ENCODE measurements around the gene RTL1.
A peak's percentile ranks its signal among the peaks of the same experiment; 100 is the strongest.

RTL1 gene

DNA sequence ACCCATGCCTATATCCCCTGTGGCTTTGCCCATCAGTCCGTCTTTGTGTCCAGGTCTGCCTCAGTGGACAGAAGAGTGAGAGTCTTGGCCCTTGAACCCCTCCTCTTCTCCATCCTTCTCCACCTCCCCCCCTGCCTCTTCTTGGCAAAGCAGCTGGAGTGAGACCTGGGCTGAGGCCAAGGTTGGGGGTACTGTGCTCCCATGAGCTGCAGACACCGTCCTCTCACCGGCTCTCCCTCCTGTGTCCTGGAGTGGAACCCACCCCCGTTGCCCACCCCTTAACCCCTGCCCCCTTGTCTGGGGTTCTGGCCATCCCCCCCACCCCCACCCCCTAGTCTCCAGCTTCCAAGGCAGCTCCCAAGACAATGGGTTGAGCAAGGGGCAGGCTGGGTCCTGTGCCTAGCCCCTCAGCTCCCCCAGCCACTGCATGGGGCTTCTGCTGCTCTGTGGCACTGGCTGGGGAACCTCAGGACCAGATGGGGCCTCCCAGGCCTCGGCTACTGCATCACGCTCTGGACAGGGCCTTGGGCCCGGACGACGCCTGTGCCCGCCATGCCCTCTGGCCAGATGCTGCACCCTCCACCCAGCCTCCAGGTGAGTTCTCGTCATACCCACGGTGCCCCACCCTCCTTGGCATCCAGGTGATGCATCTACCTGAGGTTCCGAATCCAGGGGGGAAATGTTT is 35.7 kb downstream of the RTL1 start:
- CTCF ChIA-PET, result interaction anchor here (0.6 kb wide), 2 partner anchors 17 to 354 kb away, joined by 3 to 6 read pairs; no protein-coding TSS in a partner anchor

DNA sequence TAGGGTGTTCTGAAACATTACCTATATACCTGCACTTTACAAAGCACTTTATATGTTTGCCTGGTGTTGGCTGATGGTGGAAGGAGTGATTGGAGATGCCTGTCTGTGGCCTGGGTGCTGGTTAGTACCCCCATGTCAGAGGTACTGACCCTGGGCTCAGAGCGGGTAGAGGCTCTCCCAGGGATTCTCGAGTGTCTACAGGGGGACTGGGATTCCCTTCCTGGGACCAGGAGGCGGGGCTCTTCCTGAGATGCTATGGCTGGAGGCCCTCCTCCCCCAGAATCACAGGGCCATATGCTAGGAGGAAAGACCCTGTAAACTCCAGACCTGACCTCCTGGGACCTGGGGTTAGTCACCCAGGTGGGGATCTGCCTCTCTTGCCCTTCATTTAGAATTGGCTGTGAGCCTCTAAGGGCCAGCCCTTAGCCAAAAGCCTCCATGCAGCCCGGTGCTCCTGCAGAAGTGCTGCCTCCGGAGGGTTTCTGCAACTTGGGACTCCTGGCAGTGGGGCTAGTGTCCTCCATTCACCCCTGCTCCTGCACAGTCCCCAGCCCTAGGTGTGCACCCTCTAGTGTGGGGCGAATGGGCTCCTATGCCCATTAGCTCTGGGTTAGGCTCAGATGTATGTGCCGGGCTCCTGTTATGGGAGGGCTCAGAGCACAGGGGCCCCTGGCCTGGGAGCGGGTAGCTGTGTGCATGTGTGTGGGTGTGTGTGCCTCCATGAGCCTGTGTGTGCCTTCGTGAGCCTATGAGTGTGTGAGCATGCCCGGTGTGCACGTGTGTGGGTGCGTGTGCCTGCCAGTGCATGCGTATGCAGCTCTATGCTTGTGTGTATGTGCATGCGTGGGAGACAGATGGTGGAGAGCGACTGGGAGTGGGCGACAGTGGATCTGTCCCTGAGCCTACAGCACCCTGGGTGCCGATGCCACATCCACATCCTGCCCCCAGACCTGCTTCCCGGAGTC is 36.6 kb downstream of the RTL1 start:
- no peak overlapping the region for H3K27ac ChIP-seq
- POLR2A ChIA-PET (ENCODE audit: low non-redundant PET), result no interaction called here
- TF ChIP-seq, protein P1, sequence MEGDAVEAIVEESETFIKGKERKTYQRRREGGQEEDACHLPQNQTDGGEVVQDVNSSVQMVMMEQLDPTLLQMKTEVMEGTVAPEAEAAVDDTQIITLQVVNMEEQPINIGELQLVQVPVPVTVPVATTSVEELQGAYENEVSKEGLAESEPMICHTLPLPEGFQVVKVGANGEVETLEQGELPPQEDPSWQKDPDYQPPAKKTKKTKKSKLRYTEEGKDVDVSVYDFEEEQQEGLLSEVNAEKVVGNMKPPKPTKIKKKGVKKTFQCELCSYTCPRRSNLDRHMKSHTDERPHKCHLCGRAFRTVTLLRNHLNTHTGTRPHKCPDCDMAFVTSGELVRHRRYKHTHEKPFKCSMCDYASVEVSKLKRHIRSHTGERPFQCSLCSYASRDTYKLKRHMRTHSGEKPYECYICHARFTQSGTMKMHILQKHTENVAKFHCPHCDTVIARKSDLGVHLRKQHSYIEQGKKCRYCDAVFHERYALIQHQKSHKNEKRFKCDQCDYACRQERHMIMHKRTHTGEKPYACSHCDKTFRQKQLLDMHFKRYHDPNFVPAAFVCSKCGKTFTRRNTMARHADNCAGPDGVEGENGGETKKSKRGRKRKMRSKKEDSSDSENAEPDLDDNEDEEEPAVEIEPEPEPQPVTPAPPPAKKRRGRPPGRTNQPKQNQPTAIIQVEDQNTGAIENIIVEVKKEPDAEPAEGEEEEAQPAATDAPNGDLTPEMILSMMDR (conservative IDR thresholded peaks at IDR 0.05; ENCODE audit: low read depth), result no peak
- DNase-seq (ENCODE audit: low spot score), result no peak
- CTCF ChIA-PET, result interaction anchor here (0.6 kb wide), 1 partner anchor 90 kb away, joined by 3 read pairs; no protein-coding TSS in a partner anchor

More for the DNA sequence above, 35.7 kb downstream of the RTL1 start:
- no peak overlapping the region for H3K27ac ChIP-seq
- no peak for DNase-seq (ENCODE audit: low spot score)
- TF ChIP-seq, protein P1 (conservative IDR thresholded peaks at IDR 0.05; ENCODE audit: low read depth), result no peak
- POLR2A ChIA-PET (ENCODE audit: low non-redundant PET), result no interaction called here

DNA sequence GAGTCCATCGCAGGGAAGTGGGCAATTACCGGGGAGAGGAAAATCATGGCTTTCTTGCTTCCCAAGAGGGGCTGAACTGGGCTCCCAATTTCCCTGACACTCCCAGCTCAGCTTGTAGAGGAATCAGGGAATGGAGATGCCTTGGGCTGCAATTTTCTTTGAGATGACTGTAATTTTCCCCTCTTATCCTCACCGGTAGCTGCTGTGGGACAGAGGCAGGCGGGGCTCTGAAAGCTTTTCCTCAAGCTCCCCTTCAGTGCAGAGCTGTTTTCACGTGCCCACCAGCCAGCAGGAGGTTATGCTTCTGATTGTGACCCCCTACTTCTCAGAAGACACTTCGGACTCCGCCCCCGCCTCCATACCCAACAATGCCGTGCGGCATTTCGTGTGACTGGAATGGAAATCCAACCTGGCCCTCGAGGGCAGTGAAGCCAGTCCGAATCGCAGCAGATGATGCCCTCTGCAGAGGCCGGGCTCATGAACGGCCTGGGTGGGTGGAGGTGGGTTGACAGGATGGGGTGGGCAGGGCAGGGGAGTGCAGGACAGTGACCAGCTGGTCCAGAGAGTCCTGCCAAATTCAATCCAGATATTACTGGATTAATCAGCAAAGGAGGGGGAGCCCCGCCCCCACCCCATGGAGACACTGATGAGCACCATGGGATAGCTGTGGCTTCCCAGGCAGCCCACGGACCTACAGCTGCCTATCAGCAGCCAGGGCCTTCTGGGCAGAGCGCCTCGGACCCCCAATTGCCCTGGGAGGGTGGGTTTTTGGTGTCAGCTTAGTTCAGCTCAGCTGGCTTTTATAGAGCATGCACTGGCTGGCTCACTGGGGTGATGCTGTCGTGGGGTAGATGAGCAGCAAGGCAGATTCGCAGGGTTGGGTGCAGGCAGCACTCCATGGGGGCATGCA is 37.6 kb downstream of the RTL1 start:
- ChIA-PET POLR2A (ENCODE audit: low non-redundant PET) (no interaction called here), CTCF (interaction anchor here (0.6 kb wide), 2 partner anchors 35 to 91 kb away, joined by 3 to 6 read pairs; no protein-coding TSS in a partner anchor)
- no peak for DNase-seq (ENCODE audit: low spot score)
- TF ChIP-seq, protein P1 (conservative IDR thresholded peaks at IDR 0.05; ENCODE audit: low read depth), result no peak
- H3K27ac ChIP-seq, result no peak overlapping the region

DNA sequence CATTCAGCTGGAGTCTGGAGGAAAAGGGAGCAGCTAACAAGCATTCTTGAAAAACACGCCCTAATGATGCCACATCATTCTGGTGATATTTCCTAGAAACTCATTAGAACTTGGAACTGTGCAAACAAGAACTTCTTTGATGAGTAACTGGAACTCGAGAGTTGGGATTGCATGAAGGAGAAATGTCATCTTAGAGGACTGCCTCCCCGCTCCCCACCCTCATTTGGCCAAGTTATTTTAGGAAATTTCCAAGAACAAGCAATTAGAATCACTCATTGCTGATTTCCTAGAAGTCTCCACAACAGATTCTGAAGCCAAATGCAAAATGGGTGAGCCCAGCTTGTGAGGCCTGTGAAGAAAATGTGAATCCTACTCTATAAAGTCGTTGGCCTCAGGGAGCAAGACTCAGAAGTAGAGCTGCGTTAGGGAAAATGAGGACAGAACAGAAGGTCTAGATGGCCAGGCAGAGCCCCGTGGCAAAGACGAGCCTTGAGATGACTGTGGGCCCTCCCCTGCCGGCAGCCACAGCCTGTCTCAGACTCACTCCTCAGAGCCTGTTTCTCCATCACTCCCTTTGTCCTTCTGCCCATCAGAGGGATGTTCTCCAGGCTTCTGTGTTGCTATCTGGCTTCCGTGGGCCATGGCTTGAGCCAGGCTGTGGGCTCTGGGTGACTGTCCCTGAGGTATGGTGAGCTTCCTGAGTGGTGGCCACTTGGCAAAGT is 38.4 kb downstream of the RTL1 start:
- CTCF ChIA-PET, result interaction anchor here (0.6 to 1.2 kb wide), 2 partner anchors 36 to 370 kb away, joined by 5 to 6 read pairs; no protein-coding TSS in a partner anchor
- H3K27ac ChIP-seq, result no peak overlapping the region
- POLR2A ChIA-PET (ENCODE audit: low non-redundant PET), result no interaction called here

DNA sequence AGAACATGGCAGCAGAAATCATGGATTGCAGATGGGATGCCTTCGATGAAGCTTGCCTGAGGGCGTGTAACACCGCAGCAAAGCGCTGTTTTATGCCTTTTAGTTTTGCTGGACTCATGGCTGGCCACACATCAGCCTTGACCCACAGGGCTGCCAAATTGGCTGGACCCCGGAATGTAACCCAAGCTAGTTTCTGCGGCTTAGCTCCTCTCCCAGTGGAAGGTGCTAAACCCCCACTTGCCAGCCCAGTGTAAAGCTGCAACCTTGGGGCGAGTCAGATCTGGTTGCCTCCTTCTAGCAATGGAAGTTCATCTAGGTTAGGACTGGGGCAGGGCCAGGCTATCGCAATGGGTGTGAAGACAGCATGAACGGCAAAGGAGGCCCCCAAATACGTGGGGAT is 39.3 kb downstream of the RTL1 start:
- ChIA-PET CTCF (interaction anchor here (1.2 kb wide), 1 partner anchor 371 kb away, joined by 5 read pairs; no protein-coding TSS in a partner anchor), POLR2A (ENCODE audit: low non-redundant PET) (no interaction called here)
- H3K27ac ChIP-seq, result no peak overlapping the region
- no peak for DNase-seq (ENCODE audit: low spot score)
- TF ChIP-seq, protein P1 (conservative IDR thresholded peaks at IDR 0.05; ENCODE audit: low read depth), result no peak

More for the DNA sequence above, 38.4 kb downstream of the RTL1 start:
- DNase-seq (ENCODE audit: low spot score), result peak; percentile 9
- TF ChIP-seq, protein P1 (conservative IDR thresholded peaks at IDR 0.05; ENCODE audit: low read depth), result no peak
